DMS153 treated with DMSO at 0.1 percent for 48 hours (cell line): Measurements from ENCODE around the gene KHDRBS2.

Experiments
- DNase-seq: peaks from one replicate; lab custom pipeline; 2025; ENCODE audit not compliant: unreplicated experiment; lab: John Stamatoyannopoulos, UW

The KHDRBS2 gene

DNA sequence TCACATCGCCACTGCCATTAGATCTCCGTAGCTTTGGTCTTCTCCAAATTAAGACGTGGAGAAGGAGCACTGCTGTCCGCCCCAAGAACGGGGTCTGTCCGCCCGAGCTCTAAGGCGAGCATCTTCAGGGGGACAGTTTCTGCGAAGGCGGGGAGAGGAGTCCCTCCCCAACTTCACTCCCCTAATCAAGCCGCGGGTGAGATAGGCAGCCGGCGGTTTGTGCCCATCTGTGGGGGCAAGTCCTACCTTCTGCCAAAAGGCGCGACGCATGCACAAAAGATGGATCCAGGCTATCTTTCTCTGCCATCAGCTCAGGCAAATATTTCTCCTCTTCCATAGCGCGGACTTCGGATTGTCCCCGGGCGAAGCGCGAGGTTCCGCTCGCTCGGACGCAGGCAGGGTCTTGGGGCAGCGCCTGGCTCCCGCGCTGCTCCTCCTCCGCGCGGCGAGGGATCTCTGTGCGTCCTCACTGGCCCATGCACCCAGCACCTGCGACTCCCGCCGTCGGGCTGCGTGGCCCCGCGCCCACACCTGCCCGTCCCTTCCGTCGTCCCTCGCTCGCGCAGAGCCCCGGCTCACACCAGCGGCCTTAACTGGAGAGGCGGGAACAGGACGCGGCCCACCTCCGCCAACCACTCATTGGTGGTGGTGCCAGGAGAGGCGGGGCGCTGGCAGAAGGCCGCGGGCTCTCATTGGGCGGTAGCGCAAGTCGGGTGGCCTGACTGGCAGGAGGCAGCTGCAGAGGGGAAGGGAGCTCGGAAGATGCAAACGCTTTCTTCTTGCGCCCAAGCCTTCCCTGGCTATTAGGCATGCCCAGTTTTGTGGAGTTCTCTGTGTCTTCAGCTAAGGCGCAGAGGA lies at the start of gene KHDRBS2:
Gene KHDRBS2 (minus strand): TSS at position 614 of the 858 bp plus-strand sequence.
- peak; percentile 28 for DNase-seq

DNA sequence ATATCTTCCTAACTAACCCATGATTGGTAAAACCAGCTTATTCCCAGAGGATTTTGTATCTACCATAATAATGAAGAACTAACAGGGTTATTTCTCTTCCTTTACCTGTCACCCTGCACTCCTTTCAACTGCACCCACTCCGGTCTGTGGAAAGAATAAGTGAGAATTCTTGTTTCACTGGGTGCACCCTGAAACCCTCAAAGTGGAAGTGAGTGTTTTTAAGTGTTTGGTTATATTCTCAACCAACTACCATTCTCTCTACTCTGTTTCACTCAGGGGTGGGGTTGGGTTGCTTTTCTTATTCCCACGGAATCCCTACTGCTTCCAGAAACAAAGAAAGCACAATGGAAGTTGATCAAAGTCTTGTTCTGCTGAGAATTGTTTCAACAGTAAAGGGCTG lies 42.6 kb upstream of the KHDRBS2 start:
- no peak for DNase-seq

DNA sequence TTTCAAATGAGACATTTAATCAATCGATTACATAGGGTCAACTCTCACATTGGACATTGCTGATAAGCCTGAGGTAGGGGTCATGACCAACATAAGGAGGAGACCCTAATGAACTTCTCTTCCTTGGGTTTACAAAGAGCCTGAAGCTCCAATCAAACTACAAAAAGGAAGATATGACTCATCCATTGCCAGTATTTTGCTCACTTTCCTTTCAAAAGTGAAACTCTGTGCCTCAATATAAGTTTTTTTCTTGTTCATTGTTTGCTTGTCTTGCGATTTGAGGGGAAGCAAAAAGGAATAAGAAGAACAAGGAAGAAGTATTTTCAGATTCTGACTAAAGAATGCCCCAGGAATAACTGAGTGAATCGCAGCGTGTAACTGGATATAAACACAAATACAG lies 38.8 kb upstream of the KHDRBS2 start:
- DNase-seq: no peak

DNA sequence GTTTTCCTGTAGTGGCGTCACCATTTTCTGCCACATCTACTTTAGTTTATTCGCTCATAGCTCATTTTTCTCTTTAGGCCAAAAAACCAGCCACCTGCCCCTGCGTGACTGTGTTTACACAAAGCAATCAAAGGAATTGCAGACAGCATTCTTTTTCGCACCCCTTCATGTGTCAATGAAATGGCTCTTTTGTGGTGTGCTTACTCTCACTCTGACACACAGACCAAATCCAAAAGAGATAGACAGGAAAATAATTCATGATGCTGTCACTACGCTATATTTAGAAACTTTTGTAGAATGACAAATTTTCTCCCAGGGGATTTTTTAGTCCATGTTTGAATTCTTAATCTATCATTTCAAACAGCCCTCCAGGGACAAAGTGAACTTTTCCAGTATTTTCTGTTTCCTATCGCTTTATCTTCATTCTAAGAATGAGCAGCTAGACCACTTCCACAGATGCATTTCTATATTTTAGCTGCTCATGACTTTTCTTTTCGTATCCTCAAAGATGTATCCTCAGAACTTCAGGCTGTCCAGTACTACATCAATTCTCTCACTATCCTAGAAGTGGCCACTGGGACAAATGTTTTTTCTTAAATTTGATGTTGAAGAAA lies 37.9 kb upstream of the KHDRBS2 start:
- DNase-seq: no peak

DNA sequence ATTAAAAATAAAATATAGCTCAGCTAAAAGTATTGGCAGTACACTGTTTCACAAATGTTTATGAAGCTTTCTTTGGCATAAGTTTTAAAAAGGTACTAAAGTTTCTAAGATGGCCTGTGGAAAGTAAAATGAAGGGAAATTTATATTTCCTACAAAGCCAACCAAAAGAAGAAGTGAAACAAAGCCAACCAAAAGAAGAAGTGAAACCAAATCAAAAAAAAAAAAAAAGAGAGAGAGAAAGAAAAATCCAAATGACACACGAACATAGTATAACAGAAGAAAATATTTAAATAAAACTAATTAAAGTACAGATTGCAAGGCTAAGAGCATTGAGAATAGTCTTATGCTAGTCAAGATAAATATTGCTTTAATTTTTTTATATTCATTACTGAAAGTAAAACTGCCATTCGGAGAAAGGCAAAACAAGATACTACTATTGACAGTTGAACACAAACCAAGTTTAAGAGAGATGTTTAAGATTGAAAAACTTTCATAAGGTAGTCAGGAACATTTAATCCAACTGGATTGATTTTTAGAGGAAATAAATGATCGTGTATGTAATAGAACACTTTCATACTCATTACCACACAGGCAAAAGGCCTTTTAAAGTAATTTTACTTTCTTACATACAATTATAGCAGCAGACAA lies 12.8 kb upstream of the KHDRBS2 start:
- no peak for DNase-seq

GRCh38 chr6:62296541-62296940 lies 10.5 kb upstream of the KHDRBS2 start:
- no peak for DNase-seq

DNA sequence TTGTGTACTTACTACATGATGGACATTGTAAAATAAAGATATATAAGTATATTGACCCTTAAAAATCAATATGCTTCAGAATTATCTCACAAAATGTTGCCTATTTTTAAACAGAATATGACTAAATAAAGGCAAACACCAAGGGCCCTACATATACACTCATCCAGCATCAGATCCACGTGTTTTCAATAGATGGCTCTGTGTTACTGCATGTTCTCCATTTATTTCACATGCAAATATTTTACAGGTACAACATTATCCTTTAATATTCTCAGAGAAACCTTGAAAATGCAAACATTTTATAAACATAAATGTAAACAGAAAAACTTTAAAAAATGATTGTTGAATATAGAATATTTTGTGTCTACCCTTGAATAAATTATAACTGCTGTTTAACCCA lies 2.9 kb upstream of the KHDRBS2 start:
- DNase-seq: no peak

DNA sequence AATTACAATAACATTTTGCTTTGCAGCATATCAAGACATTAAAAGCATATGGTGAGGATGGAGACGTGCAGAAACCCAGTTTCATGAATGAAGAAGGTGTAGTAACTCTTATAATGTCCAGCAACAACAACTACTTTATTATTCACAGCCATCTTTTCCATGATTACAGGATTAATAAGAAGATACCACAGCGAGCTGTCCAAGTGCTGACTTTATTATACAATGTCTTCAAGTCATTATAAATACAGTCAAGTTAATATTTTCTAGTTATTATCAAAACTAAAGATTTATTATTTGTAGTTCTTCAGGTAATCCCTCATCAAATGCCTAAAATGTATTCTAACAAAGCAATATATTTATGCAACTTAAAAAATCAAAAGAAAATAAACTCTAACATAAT lies 2.5 kb upstream of the KHDRBS2 start:
- DNase-seq: no peak

- DNase-seq: no peak
Observed at GRCh38 chr6:62286470-62286843, 432 bp upstream of the KHDRBS2 start.

DNA sequence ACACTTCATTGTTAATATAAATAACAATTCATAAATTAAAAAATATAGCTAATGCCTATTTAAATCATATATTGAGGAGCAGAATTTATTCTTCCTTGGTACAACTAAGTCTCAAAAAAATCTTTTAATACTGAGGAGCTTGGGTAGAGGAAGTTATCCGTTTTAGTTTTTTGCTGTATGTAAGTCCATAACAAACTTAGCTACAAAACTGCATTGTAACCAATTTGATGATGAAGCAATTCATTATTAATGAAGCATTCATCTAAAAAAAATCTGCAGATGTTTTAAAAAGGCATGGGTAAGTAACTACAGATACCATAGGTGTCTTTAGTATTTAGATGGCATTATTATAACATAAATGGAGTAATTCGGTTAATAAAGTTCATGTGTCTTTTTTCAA lies 1.3 kb downstream of the KHDRBS2 start:
- DNase-seq: no peak

DNA sequence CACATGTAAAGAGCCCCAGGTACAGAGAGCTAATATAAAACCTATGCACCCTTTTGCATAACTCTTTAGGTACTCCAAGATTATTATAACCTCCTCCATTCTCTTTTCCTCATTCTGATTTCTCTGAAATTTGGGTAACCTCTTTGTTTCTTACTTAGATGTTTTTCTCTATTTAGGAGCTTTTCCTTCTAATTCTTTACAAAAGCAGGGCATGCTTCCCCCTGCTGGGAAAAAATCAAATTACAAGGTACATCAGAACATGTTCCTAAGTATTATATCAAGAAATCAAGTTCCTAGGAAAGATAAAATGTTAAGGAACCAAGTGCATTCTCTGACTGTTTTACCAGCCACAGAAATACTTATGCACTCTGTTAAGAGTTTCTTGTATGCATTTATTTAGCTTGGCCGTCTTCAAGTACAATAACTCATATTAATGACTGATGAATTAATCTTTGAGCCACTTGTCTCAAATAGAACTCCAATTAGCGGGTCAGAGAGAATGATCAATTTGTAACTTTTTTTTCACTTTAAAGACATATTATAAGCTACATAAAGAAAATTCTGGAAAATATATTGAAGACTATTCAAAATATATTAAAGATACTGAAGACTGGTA lies 2.1 kb downstream of the KHDRBS2 start:
- DNase-seq: peak; percentile 39

DNA sequence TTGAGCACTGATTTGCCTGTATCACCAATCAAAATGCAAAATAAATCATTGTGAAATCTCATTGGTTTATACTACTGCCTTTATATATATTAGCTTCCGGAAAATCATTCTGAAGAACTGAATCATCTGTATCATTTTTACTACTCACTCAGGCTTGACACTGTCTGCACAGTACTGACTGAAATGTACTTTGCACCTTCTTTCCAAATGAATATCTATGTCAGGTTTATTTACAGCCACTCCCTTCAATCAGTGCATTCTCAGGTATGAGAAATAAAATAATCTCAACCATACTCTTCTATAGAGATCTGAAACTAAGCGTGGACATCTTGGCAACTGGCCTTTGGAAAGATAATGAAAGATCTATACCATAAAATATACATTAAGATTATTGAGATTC lies 2.7 kb downstream of the KHDRBS2 start:
- no peak for DNase-seq

GRCh38 chr6:62280099-62280498 lies 5.9 kb downstream of the KHDRBS2 start:
- DNase-seq: no peak

DNA sequence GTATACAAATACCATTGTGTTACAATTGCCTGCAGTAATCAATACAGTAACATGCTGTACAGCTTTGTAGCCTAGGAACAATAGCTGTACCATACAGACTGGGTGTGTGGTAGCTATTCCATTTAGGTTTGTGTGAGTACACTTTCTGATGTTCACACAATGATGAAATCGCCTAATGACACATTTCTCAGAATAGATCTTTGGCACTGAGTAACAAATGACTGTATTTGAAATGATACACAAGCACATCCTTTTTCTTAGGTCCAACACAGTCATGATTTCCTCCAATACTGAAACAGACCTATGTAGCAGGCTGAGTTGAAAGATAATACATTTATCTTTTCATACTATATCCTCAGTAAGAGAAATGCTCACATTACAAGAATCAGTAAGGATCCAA lies 13.9 kb downstream of the KHDRBS2 start:
- DNase-seq: no peak

DNA sequence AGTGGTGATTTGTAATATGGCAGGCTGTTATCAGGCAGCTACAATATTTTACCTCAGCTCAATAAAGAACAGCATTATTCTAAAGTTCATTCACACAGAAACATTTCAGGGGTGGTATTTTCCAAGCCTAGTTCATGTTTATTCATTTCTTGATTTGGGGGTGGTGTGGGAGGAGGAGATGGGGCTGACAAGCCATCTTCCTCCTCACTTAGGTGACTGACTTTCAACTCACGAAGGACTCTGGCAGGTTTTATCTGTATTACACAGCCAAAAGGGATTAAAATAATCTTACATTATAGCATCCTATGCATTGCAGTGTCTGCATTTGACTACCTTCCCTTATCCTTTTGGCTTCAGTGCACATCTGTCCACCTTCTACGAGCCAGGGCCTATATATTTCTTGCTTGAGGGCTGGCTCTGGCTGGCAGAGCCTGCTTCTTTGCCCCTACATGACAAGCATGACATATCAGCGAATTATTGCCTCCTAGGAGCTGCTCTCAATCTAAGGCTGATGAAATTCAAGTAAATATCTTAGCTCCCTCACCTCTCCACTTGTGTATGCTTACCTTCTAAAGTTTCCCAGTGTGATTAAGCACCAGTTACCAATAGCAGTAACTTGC lies 20.0 kb downstream of the KHDRBS2 start:
- DNase-seq: no peak

- DNase-seq: no peak
Observed at GRCh38 chr6:62262283-62262682, 23.7 kb downstream of the KHDRBS2 start.

- DNase-seq: no peak
Observed at GRCh38 chr6:62246087-62246486, 39.9 kb downstream of the KHDRBS2 start.

- no peak for DNase-seq
Observed at GRCh38 chr6:62236784-62237183, 49.2 kb downstream of the KHDRBS2 start.

GRCh38 chr6:62229231-62229630 lies 56.8 kb downstream of the KHDRBS2 start:
- no peak for DNase-seq

DNA sequence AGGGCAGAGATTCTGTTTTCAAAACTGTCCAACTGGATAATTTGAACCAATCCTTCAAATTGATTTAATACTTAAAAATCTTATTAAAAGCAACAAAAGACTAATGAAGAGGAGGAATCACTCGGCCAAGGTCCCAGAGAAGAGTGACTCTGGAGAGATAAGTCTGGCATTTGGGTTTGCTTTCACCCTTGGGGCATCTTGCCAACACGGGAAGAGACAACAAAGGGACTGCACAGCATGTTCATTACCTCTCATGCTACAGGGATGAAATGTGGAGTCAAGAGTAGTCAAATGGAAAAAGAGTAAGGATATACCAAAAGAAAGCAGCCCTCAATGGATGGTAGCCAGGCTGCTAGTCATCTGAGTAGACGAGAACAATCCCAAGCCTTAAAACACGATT lies 68.2 kb downstream of the KHDRBS2 start:
- no peak for DNase-seq

GRCh38 chr6:62202078-62202477 lies 83.9 kb downstream of the KHDRBS2 start:
- no peak for DNase-seq
